NCI-H2029 (cell line): ENCODE results near the gene MTUS2.

Source experiments
- DNase-seq: peaks from one replicate; lab custom pipeline; 2025; lab: John Stamatoyannopoulos, UW

Gene MTUS2

GRCh38 chr13:29452773-29453616 is 632.9 kb downstream of the MTUS2 start:
- no peak for DNase-seq

GRCh38 chr13:29453617-29454011 is 633.5 kb downstream of the MTUS2 start:
- no peak for DNase-seq

GRCh38 chr13:29454931-29455481 is 634.9 kb downstream of the MTUS2 start:
- DNase-seq = no peak

- no peak for DNase-seq
Measured at GRCh38 chr13:29456419-29456818, 636.3 kb downstream of the MTUS2 start.

GRCh38 chr13:29457299-29457698 is 637.2 kb downstream of the MTUS2 start:
- no peak for DNase-seq

GRCh38 chr13:29458419-29458818 is 638.3 kb downstream of the MTUS2 start:
- no peak for DNase-seq

GRCh38 chr13:29459813-29460355 is 639.7 kb downstream of the MTUS2 start:
- no peak for DNase-seq

- no peak for DNase-seq
Measured at GRCh38 chr13:29464105-29464679, 644.1 kb downstream of the MTUS2 start.

GRCh38 chr13:29465741-29466293 is 645.7 kb downstream of the MTUS2 start:
- no peak for DNase-seq

GRCh38 chr13:29471551-29471950 is 651.4 kb downstream of the MTUS2 start:
- no peak for DNase-seq

- no peak for DNase-seq
Measured at GRCh38 chr13:29472332-29472961, 652.3 kb downstream of the MTUS2 start.

GRCh38 chr13:29473166-29473565 is 653.0 kb downstream of the MTUS2 start:
- no peak for DNase-seq

GRCh38 chr13:29474991-29475390 is 654.9 kb downstream of the MTUS2 start:
- DNase-seq = no peak

GRCh38 chr13:29476046-29476445 is 655.9 kb downstream of the MTUS2 start:
- DNase-seq = no peak

- DNase-seq = peak; percentile 71
Measured at GRCh38 chr13:29479716-29480492, 659.8 kb downstream of the MTUS2 start.

GRCh38 chr13:29480893-29481525 is 660.9 kb downstream of the MTUS2 start:
- no peak for DNase-seq

- DNase-seq = no peak
Measured at GRCh38 chr13:29481603-29482002, 661.5 kb downstream of the MTUS2 start.

- DNase-seq = no peak
Measured at GRCh38 chr13:29482504-29482903, 662.4 kb downstream of the MTUS2 start.

- peak; percentile 69 for DNase-seq
Measured at GRCh38 chr13:29483211-29483610, 663.1 kb downstream of the MTUS2 start.

GRCh38 chr13:29483623-29484022 is 663.5 kb downstream of the MTUS2 start:
- DNase-seq = no peak

GRCh38 chr13:29484236-29484635 is 664.1 kb downstream of the MTUS2 start:
- DNase-seq = no peak
